Measurements from ENCODE around the gene GARIN5B. TPM values are rescaled to one million over a fixed set of nuclear protein-coding genes. Genes with fewer than 3 reads are reported as not detected.

GARIN5B gene
- polyA plus RNA-seq, 4 donors: 0.13 to 0.31 (median 0.17) TPM

DNA sequence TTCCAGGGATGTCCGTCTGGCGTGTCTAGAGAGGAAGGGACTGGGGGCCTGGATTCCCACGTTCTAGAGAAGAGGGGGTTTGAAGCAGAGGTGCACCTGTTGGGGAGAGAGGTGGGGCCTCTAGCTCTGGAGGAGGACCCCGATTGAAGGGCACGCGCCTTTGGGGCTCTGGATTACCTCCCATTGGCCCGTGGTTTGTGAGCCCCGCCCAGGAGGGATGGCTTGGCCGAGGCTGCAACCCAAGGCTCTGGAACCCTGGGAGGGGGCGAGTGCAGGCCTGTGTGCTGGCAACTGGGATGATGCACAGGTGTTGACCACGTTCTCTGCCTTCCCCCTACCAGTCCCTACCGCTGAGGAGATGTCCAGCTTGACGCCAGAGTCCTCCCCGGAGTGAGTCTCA, 58.1 kb downstream of the GARIN5B start:
- no peak for DNase-seq (ENCODE audit: low read depth in 4 of 4, low spot score in 3 of 4)

Other genes with a start within 250 kb of the GARIN5B start
- 100 to 1,000 TPM in 1 of 4 donors, 10 to 100 TPM in 3; 56.8 to 120 (median 69.6) TPM for gene PPP1R12C, start 245.6 kb downstream of the GARIN5B start, polyA plus RNA-seq (ENCODE audit: insufficient read length in 4 of 4)
- 1 to 10 TPM; 4.2 to 9.9 (median 5.7) TPM for gene TNNT1, start 214.1 kb downstream of the GARIN5B start, polyA plus RNA-seq (ENCODE audit: insufficient read length in 4 of 4)
- 1 to 10 TPM in 3 of 4 donors, under 1 TPM in 1; 0.57 to 5.4 (median 4.5) TPM for gene TNNI3, start 205.5 kb downstream of the GARIN5B start, polyA plus RNA-seq (ENCODE audit: insufficient read length in 4 of 4)
- 10 to 100 TPM in 1 of 4 donors, 1 to 10 TPM in 3; 2.0 to 10.4 (median 7.7) TPM for gene DNAAF3, start 196.6 kb downstream of the GARIN5B start, polyA plus RNA-seq (ENCODE audit: insufficient read length in 4 of 4)
- gene SYT5, start 183.0 kb downstream of the GARIN5B start, polyA plus RNA-seq (ENCODE audit: insufficient read length in 4 of 4): under 1 TPM; 0.09 to 0.52 (median 0.29) TPM
- gene PTPRH, start 153.8 kb downstream of the GARIN5B start, polyA plus RNA-seq (ENCODE audit: insufficient read length in 4 of 4): 1 to 10 TPM in 1 of 4 donors, under 1 TPM in 3; 0.11 to 2.8 (median 0.26) TPM
- 1 to 10 TPM; 2.1 to 5.7 (median 4.0) TPM for gene TMEM86B, start 134.5 kb downstream of the GARIN5B start, polyA plus RNA-seq (ENCODE audit: insufficient read length in 4 of 4)
- 10 to 100 TPM; 30.0 to 58.5 (median 41.8) TPM for gene PPP6R1, start 104.2 kb downstream of the GARIN5B start, polyA plus RNA-seq (ENCODE audit: insufficient read length in 4 of 4)
- 10 to 100 TPM; 20.7 to 46.5 (median 25.4) TPM for gene HSPBP1, start 83.2 kb downstream of the GARIN5B start, polyA plus RNA-seq (ENCODE audit: insufficient read length in 4 of 4)
- gene BRSK1, start 79.3 kb downstream of the GARIN5B start, polyA plus RNA-seq (ENCODE audit: insufficient read length in 4 of 4): 10 to 100 TPM; 12.8 to 20.6 (median 15.5) TPM
- 1 to 10 TPM in 2 of 4 donors, under 1 TPM in 2; 0.80 to 2.0 (median 1.0) TPM for gene TMEM150B, start 37.9 kb downstream of the GARIN5B start, polyA plus RNA-seq (ENCODE audit: insufficient read length in 4 of 4)
- 10 to 100 TPM; 13.3 to 33.5 (median 17.0) TPM for gene KMT5C, start 23.4 kb downstream of the GARIN5B start, polyA plus RNA-seq (ENCODE audit: insufficient read length in 4 of 4)
- gene COX6B2, start 8.5 kb downstream of the GARIN5B start, polyA plus RNA-seq (ENCODE audit: insufficient read length in 4 of 4): 1 to 10 TPM in 2 of 4 donors, under 1 TPM in 2; 0.49 to 1.5 (median 0.83) TPM
- gene IL11, start 7.2 kb upstream of the GARIN5B start, polyA plus RNA-seq (ENCODE audit: insufficient read length in 4 of 4): 1 to 10 TPM in 2 of 4 donors, under 1 TPM in 2; 0.79 to 1.7 (median 1.1) TPM
- gene TMEM190, start 13.6 kb upstream of the GARIN5B start, polyA plus RNA-seq (ENCODE audit: insufficient read length in 4 of 4): under 1 TPM in 2 of 4 donors, not detected in 2; 0.72 to 0.76 TPM
- gene TMEM238, start 21.0 kb upstream of the GARIN5B start, polyA plus RNA-seq (ENCODE audit: insufficient read length in 4 of 4): 1 to 10 TPM in 1 of 4 donors, under 1 TPM in 3; 0.31 to 2.2 (median 0.49) TPM
- 1,000 to 10,000 TPM in 2 of 4 donors, 100 to 1,000 TPM in 2; 965 to 1,435 (median 1,000) TPM for gene RPL28, start 22.7 kb upstream of the GARIN5B start, polyA plus RNA-seq (ENCODE audit: insufficient read length in 4 of 4)
- 10 to 100 TPM; 42.3 to 56.0 (median 48.8) TPM for gene UBE2S, start 44.5 kb upstream of the GARIN5B start, polyA plus RNA-seq (ENCODE audit: insufficient read length in 4 of 4)
- gene SHISA7, start 80.0 kb upstream of the GARIN5B start, polyA plus RNA-seq (ENCODE audit: insufficient read length in 4 of 4): under 1 TPM; 0.13 to 0.33 (median 0.22) TPM
- 10 to 100 TPM; 30.2 to 52.6 (median 33.0) TPM for gene ISOC2, start 98.4 kb upstream of the GARIN5B start, polyA plus RNA-seq (ENCODE audit: insufficient read length in 4 of 4)
- gene C19orf85, start 101.5 kb upstream of the GARIN5B start, polyA plus RNA-seq (ENCODE audit: insufficient read length in 4 of 4): not detected
- 1 to 10 TPM; 2.1 to 5.3 (median 3.2) TPM for gene ZNF628, start 113.4 kb upstream of the GARIN5B start, polyA plus RNA-seq (ENCODE audit: insufficient read length in 4 of 4)
- 10 to 100 TPM; 31.4 to 56.7 (median 46.4) TPM for gene NAT14, start 121.9 kb upstream of the GARIN5B start, polyA plus RNA-seq (ENCODE audit: insufficient read length in 4 of 4)
- gene SSC5D, start 125.2 kb upstream of the GARIN5B start, polyA plus RNA-seq (ENCODE audit: insufficient read length in 4 of 4): 1 to 10 TPM; 1.9 to 7.0 (median 3.1) TPM
- gene SBK2, start 173.9 kb upstream of the GARIN5B start, polyA plus RNA-seq (ENCODE audit: insufficient read length in 4 of 4): under 1 TPM; 0.36 to 0.96 (median 0.80) TPM
- gene SBK3, start 182.3 kb upstream of the GARIN5B start, polyA plus RNA-seq (ENCODE audit: insufficient read length in 4 of 4): under 1 TPM in 1 of 4 donors, not detected in 3; 0.15 TPM
- gene ZNF579, start 217.6 kb upstream of the GARIN5B start, polyA plus RNA-seq (ENCODE audit: insufficient read length in 4 of 4): 10 to 100 TPM; 12.8 to 22.2 (median 14.1) TPM
- gene FIZ1, start 236.3 kb upstream of the GARIN5B start, polyA plus RNA-seq (ENCODE audit: insufficient read length in 4 of 4): 10 to 100 TPM; 19.0 to 24.4 (median 19.7) TPM
- 10 to 100 TPM in 1 of 4 donors, 1 to 10 TPM in 3; 4.6 to 13.3 (median 6.7) TPM for gene ZNF524, start 237.0 kb upstream of the GARIN5B start, polyA plus RNA-seq (ENCODE audit: insufficient read length in 4 of 4)
- 10 to 100 TPM in 1 of 4 donors, 1 to 10 TPM in 3; 6.8 to 13.0 (median 7.9) TPM for gene ZNF865, start 242.4 kb upstream of the GARIN5B start, polyA plus RNA-seq (ENCODE audit: insufficient read length in 4 of 4)